Mammary epithelial cell (primary cell): Measurements from ENCODE around the gene MOCS1.

Source experiments
- CTCF ChIP-seq, 2 donors: IDR thresholded peaks in 1 of 2; conservative IDR thresholded peaks in 1 of 2; 2 replicates each; pipeline ENCODE4 v1.5.1; 2011 to 2012; ENCODE audit warnings: inconsistent platforms in 2 of 2, low read length in 2 of 2, mild to moderate bottlenecking in 2 of 2, control low read depth in 1 of 2, low read depth in 1 of 2; ENCODE audit not compliant: insufficient read depth in 1 of 2; ENCODE audit errors: extremely low read depth in 1 of 2
- EZH2 ChIP-seq: IDR thresholded peaks from 2 replicates; pipeline ENCODE4 v1.6.1; 2012; ENCODE audit warnings: low read length, inconsistent platforms, borderline replicate concordance

- TF ChIP-seq CTCF (conservative IDR thresholded peaks at IDR 0.05 in 1 of 2, IDR thresholded peaks at IDR 0.05 in 1 of 2; ENCODE audit: extremely low read depth in 1 of 2, insufficient read depth in 1 of 2, low read depth in 1 of 2, low read length in 2 of 2) (no peak), EZH2 (no peak)
These were observed 8.8 kb upstream of the MOCS1 start for GRCh38 chr6:39942903-39943580.
